GM23338 (cell line): ENCODE data around the gene MAD1L1. TPM values are rescaled to one million over a fixed set of nuclear protein-coding genes. Genes with fewer than 3 reads are reported as not detected.

Source experiments
- ATAC-seq: fragments of 200-7000 bp; cut with Tn5 transposase; 3 replicates; pipeline ENCODE4 v1.9.1; 2020
- DNase-seq: peaks from one replicate; pipeline ENCODE4 v3.0.0-alpha.2; 2015; ENCODE audit warnings: low spot score
- H2AFZ ChIP-seq: fragments of 200-600 bp; sonication (generic); 2 replicates; pipeline ENCODE4 v1.8.0; 2016; ENCODE audit warnings: antibody characterized with exemption, mild to moderate bottlenecking, moderate library complexity
- H3F3A ChIP-seq: fragments of 200-600 bp; sonication (generic); replicated peaks from 2 replicates; pipeline ENCODE4 v1.8.0; 2017; ENCODE audit warnings: antibody characterized with exemption, mixed run types, low read depth
- H3K27ac ChIP-seq: fragments of 200-600 bp; sonication (generic); 2 replicates; pipeline ENCODE4 v1.6.1; 2016; ENCODE audit warnings: low read depth
- H3K27me3 ChIP-seq: fragments of 200-600 bp; sonication (generic); 2 replicates; pipeline ENCODE4 v1.8.0; 2016; ENCODE audit warnings: mild to moderate bottlenecking, mixed run types, moderate library complexity; ENCODE audit not compliant: insufficient read depth
- H3K36me3 ChIP-seq: fragments of 200-600 bp; sonication (generic); 2 replicates; pipeline ENCODE4 v1.8.0; 2016; ENCODE audit warnings: mild to moderate bottlenecking; ENCODE audit not compliant: insufficient read depth
- H3K4me1 ChIP-seq: fragments of 200-600 bp; sonication (generic); 2 replicates; pipeline ENCODE4 v1.8.0; 2016; ENCODE audit warnings: mild to moderate bottlenecking, moderate library complexity; ENCODE audit not compliant: insufficient read depth
- H3K4me2 ChIP-seq: fragments of 200-600 bp; sonication (generic); 2 replicates; pipeline ENCODE4 v1.7.1; 2017; ENCODE audit warnings: mixed run types
- H3K4me3 ChIP-seq: fragments of 200-600 bp; sonication (generic); 2 replicates; pipeline ENCODE4 v1.6.1; 2016; ENCODE audit warnings: mixed run types
- H3K79me2 ChIP-seq: fragments of 200-600 bp; sonication (generic); replicated peaks from 2 replicates; pipeline ENCODE4 v1.8.0; 2017; ENCODE audit warnings: mild to moderate bottlenecking; ENCODE audit not compliant: insufficient read depth
- H3K9me2 ChIP-seq: fragments of 200-600 bp; sonication (generic); 2 replicates; pipeline ENCODE4 v1.8.0; 2017; ENCODE audit not compliant: insufficient read depth
- H4K20me1 ChIP-seq: fragments of 200-600 bp; sonication (generic); replicated peaks from 2 replicates; pipeline ENCODE4 v1.8.0; 2017; ENCODE audit warnings: mild to moderate bottlenecking; ENCODE audit not compliant: insufficient read depth
- H3K27ac Mint-ChIP-seq: 2 replicates; pipeline ENCODE4 v1.8.0; 2020; ENCODE audit warnings: inconsistent platforms, mild to moderate bottlenecking, moderate library complexity, mixed read lengths
- H3K27me3 Mint-ChIP-seq: 3 replicates; pipeline ENCODE4 v1.8.0; 2022; ENCODE audit warnings: low read depth, mild to moderate bottlenecking, moderate library complexity, mixed read lengths, inconsistent platforms; ENCODE audit not compliant: insufficient read depth, poor library complexity
- H3K36me3 Mint-ChIP-seq: 3 replicates; pipeline ENCODE4 v1.8.0; 2021; ENCODE audit warnings: low read depth, mild to moderate bottlenecking, inconsistent platforms, moderate library complexity, mixed read lengths
- H3K4me1 Mint-ChIP-seq: 3 replicates; pipeline ENCODE4 v1.8.0; 2020; ENCODE audit warnings: mild to moderate bottlenecking, inconsistent platforms, mixed read lengths
- H3K4me3 Mint-ChIP-seq: 3 replicates; pipeline ENCODE4 v1.8.0; 2021; ENCODE audit warnings: moderate library complexity, mild to moderate bottlenecking, inconsistent platforms, mixed read lengths
- H3K9me3 Mint-ChIP-seq: 3 replicates; pipeline ENCODE4 v1.8.0; 2020; ENCODE audit warnings: moderate library complexity, mild to moderate bottlenecking, inconsistent platforms, mixed read lengths
- CREB1 ChIP-seq: fragments of 250-450 bp; sonication (Bioruptor Pico); IDR thresholded peaks from 2 replicates; pipeline ENCODE4 v1.5.0; 2020; ENCODE audit warnings: low read depth, mild to moderate bottlenecking, moderate library complexity
- EZH2 ChIP-seq: fragments of 200-600 bp; sonication (generic); IDR thresholded peaks from one replicate; pipeline ENCODE4 v1.8.0; 2017; ENCODE audit warnings: antibody characterized with exemption, mild to moderate bottlenecking, low read depth; ENCODE audit not compliant: unreplicated experiment
- REST ChIP-seq: IDR thresholded peaks from one replicate; pipeline ENCODE4 v1.6.1; 2018; ENCODE audit warnings: antibody characterized with exemption; ENCODE audit not compliant: unreplicated experiment
- STAT1 ChIP-seq: IDR thresholded peaks from one replicate; pipeline ENCODE4 v1.6.1; 2016; ENCODE audit warnings: antibody characterized with exemption; ENCODE audit not compliant: unreplicated experiment
- polyA plus RNA-seq: library from polyadenylated mRNA; unstranded; fragments of >200 nt; fragmentation: Nextera tagmentation; extraction: Ambion mirVana; gene quantifications from 2 replicates; pipeline ENCODE4 v1.2.1, GENCODE V29; 2016
- total RNA-seq: library from RNA; depleted of rRNA; stranded (reverse); fragments of >200 nt; shearing (Covaris generic); gene quantifications from 2 replicates; pipeline ENCODE4 v1.2.3, GENCODE V29; 2014
- TF ChIP-seq, protein P1 (sequence below), 2 experiments: fragments of 200-600 bp in 1 of 2; sonication (generic) in 1 of 2; conservative IDR thresholded peaks; 2 replicates each; pipeline versions ENCODE4 v1.5.1 to v1.6.1; 2016 to 2017; ENCODE audit warnings: antibody characterized with exemption in 2 of 2, low read depth in 2 of 2, mild to moderate bottlenecking in 2 of 2, moderate library complexity in 1 of 2
- TF ChIP-seq, protein P2 (sequence below): IDR thresholded peaks from 2 replicates; pipeline ENCODE4 v1.6.1; 2016; ENCODE audit warnings: antibody characterized with exemption

Gene MAD1L1
- total and polyA plus RNA-seq, 2 experiments from 2014 or later = 40.3 to 59.3 TPM

DNA sequence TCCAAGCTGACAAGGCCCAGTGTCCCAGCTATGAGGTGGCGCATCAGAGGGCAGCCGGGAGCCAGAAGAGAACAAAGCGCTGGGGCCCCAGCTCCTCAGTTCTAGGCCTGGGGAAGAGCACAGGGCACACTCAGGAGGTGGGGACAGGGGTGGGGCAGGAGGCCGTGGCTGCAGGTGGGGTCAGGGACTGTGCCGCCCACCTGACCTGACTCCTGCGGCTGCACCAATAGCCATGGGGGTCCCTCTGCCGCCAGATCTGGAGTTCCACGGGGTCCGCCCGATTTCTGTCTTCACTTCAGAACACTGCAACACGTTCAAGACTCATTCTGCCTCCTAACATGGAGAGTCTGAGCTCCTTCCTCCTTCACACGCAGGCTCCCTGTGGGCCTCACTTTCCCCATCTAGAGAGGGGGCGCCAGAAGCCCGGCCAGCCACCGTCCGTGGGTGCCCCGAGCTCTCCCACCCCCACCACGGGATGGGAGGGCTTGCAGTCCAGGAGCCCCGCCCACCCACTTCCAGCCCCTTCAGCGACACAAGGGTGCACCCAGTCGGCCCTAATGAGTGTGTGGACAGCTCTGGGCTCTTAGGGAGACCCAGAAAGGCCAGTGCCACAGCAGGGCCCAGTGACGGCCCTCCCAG, 278.3 kb downstream of the MAD1L1 start:
- no peaks in the 10 kb centered on the region; the same call in 1 of the 2 replicates for H4K20me1 ChIP-seq
- H3K9me2 ChIP-seq = no peaks in the 10 kb centered on the region
- H3K27ac ChIP-seq = no peak overlapping the region
- Mint-ChIP-seq H3K4me1 (no peaks in the 10 kb centered on the region; the same call in 1 of the 3 replicates), H3K27me3 (peaks cover 11% of the 10 kb centered on the region), H3K27ac (no peak overlapping the region), H3K36me3 (no peaks in the 10 kb centered on the region), H3K9me3 (no peaks in the 10 kb centered on the region; the same call in 2 of the 3 replicates), H3K4me3 (no peak overlapping the region)
- H3F3A ChIP-seq = no peaks in the 10 kb centered on the region
- no peak overlapping the region for H3K4me2 ChIP-seq
- peak; percentile 49 for ATAC-seq
- H3K79me2 ChIP-seq = no peaks in the 10 kb centered on the region; the same call in 1 of the 2 replicates
- no peaks in the 10 kb centered on the region for H3K36me3 ChIP-seq
- H2AFZ ChIP-seq = no peak overlapping the region
- no peaks in the 10 kb centered on the region for H3K27me3 ChIP-seq
- no peaks in the 10 kb centered on the region for H3K4me1 ChIP-seq
- H3K4me3 ChIP-seq = no peak overlapping the region
- TF ChIP-seq, protein P1, sequence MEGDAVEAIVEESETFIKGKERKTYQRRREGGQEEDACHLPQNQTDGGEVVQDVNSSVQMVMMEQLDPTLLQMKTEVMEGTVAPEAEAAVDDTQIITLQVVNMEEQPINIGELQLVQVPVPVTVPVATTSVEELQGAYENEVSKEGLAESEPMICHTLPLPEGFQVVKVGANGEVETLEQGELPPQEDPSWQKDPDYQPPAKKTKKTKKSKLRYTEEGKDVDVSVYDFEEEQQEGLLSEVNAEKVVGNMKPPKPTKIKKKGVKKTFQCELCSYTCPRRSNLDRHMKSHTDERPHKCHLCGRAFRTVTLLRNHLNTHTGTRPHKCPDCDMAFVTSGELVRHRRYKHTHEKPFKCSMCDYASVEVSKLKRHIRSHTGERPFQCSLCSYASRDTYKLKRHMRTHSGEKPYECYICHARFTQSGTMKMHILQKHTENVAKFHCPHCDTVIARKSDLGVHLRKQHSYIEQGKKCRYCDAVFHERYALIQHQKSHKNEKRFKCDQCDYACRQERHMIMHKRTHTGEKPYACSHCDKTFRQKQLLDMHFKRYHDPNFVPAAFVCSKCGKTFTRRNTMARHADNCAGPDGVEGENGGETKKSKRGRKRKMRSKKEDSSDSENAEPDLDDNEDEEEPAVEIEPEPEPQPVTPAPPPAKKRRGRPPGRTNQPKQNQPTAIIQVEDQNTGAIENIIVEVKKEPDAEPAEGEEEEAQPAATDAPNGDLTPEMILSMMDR (conservative IDR thresholded peaks at IDR 0.05; ENCODE audit: low read depth in 2 of 2) = peak in 1 of 2 experiments; percentile 40; a peak in 2 of 4 replicates
- TF ChIP-seq STAT1 (no peak), EZH2 (no peak)
- DNase-seq = no peak

- Histone ChIP-seq H2AFZ (no peak overlapping the region), H3K9me2 (no peaks in the 10 kb centered on the region), H4K20me1 (no peaks in the 10 kb centered on the region), H3K4me2 (no peak overlapping the region), H3K36me3 (no peaks in the 10 kb centered on the region), H3K4me3 (no peak overlapping the region), H3K27ac (no peak overlapping the region), H3K79me2 (no peaks in the 10 kb centered on the region), H3K4me1 (no peaks in the 10 kb centered on the region), H3K27me3 (no peaks in the 10 kb centered on the region), H3F3A (no peaks in the 10 kb centered on the region)
- Mint-ChIP-seq H3K27ac (no peak overlapping the region), H3K9me3 (no peaks in the 10 kb centered on the region), H3K4me3 (no peak overlapping the region), H3K27me3 (peaks cover 10% of the 10 kb centered on the region), H3K4me1 (no peaks in the 10 kb centered on the region; the same call in 2 of the 3 replicates), H3K36me3 (no peaks in the 10 kb centered on the region)
- DNase-seq = no peak
- no peak for ATAC-seq
- TF ChIP-seq CREB1 (CRISPR knock-in tag) = no peak
- TF ChIP-seq REST = no peak
- no peak for TF ChIP-seq EZH2
- TF ChIP-seq, protein P2, sequence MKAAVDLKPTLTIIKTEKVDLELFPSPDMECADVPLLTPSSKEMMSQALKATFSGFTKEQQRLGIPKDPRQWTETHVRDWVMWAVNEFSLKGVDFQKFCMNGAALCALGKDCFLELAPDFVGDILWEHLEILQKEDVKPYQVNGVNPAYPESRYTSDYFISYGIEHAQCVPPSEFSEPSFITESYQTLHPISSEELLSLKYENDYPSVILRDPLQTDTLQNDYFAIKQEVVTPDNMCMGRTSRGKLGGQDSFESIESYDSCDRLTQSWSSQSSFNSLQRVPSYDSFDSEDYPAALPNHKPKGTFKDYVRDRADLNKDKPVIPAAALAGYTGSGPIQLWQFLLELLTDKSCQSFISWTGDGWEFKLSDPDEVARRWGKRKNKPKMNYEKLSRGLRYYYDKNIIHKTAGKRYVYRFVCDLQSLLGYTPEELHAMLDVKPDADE = no peak
These were observed 279.2 kb downstream of the MAD1L1 start for GRCh38 chr7:1953199-1954190.
